Hematopoietic multipotent progenitor cell treated with erythropoietin and hydrocortisone succinate and interleukin-3 and kit ligand, for 6 days (in vitro differentiated cells): ENCODE measurements around the gene MUC4.
"Not testable (repeated sequence)": the region's sequence is repeated elsewhere in the genome, so short reads cannot be mapped to it uniquely, and the experiment has no call there.

ENCODE experiments used
- DNase-seq: peaks from one replicate; pipeline ENCODE4 v3.0.0-alpha.2; 2015

The MUC4 gene

DNA sequence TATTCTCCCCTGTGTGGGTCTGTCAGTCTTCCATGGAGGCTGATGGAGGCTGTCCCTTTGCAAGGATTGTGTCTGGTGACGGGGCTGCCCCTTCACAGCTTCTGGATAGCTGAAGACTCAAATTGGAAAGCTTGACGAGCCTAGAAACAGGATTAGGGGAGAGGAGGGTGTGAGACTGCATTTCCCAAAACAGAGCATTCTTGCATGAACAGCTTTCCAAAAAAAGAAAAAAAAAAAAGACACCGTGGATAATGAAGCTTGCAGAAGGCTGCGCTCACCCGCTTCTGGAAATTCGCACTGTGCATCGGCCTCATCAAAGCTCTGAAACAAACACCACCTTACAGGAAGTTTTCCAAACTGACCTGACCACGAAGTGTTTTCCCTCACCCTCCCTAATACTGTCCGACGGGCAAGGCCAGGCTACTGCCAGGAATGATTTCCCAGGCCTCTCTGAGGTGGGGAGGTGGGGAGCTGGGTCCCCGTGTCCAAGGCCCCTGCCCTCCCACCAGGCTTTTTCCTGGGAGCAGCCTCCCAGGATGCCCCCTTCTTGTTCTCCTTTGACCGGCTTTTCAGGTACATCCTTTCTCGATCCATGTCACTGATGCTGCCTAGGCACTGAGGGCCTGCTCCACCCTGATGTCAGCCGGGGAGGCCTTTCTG, 24.9 kb upstream of the MUC4 start:
- no peak for DNase-seq

DNA sequence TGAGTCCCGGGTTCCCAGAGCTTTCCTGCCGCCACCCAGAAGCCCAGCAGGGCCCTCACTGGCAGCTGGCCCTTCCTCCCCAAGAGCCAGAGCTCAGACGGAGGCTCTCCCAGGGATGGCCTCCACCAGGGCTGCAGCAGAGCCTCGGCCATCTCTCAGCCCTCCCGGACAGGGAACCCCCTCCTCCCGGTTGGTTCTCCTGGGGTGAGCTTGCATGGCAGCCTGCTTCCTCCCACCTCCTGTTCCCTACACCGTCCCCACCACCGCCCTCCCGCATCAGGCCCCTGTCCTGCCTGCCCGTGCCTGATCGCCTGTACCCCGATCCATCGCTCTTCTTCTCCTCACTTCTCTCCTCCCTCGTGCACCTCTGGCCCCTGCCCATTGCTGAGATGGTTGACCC, 24.1 kb upstream of the MUC4 start:
- DNase-seq = no peak

DNA sequence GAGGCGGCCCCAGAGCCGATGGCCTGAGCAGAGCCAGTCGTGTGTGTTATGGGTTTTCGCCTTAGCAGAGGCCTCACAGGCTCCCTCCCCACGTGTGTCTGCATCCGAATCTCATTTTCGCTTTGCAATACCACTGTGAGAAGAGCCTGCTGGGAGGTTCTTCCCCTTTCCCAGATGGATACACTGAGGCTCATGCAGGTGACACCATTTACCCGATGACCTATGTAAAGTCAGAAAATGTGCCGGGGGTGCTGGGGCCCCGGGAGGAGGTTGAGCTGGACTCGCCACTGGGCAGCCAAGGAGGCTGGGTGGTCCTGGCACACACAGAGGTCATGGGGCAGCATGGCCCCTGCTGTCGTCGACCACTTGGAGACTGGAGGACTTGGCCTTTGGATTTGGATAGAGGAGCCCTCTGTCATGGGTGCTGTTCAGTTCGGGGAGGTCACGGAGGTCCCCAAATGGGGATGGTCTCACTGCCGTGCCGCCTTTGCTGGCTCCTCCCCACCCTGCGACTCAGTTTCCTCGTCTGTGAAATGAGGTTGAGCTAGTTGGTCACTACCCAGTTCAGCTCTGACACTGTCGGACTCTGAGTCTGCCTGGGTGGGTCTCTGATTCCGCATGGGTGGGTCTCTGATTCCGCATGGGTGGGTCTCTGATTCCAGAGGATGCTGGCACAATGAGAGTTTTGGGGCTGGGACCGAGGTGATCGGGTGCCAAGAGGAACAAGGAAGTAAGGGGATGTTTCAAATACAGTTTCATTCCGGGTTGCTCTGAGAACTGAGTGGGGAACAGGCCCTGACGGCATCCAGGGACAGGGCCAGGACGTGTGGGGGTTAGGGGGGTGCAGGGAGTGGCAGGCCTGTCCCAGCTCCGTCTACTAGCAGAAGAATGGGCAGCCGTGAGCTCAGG, 23.2 kb upstream of the MUC4 start:
- no peak for DNase-seq

DNA sequence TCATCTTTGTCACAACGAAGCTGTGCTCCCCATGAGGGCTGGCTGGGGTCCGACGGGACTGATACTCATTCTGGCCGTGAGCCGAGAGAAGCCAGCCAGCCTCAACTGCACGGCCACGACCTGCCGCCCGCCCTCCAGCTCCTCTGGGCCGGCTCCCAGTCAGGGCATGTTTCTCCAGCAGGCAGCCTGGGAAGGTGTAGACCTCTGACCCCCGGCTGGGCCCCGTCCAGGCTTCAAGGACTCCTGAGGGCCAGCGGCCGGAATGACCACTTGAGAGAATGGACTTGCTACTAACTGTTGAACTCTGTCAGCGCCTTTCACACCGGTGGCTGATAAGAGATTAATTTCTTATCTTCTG, 18.1 kb upstream of the MUC4 start:
- no peak for DNase-seq

DNA sequence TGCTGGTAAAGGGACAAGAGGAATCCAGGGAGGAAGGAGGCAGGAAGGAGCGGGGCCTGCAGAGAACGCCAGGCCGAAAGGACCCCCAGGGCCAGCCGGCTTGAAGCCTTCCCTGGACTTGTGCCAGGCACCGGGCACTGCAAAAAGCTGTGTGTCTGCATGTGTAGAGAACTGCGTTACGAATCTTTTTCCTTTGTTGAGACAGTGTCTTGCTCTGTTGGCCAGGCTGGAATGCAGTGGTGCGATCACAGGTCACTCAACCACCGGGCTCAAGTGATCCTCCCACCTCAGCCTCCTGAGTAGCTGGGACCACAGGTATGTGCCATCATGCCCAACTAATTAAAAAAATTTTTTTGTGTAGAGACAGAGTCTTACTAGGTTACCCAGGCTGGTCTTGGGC, 17.0 kb upstream of the MUC4 start:
- DNase-seq = no peak

DNA sequence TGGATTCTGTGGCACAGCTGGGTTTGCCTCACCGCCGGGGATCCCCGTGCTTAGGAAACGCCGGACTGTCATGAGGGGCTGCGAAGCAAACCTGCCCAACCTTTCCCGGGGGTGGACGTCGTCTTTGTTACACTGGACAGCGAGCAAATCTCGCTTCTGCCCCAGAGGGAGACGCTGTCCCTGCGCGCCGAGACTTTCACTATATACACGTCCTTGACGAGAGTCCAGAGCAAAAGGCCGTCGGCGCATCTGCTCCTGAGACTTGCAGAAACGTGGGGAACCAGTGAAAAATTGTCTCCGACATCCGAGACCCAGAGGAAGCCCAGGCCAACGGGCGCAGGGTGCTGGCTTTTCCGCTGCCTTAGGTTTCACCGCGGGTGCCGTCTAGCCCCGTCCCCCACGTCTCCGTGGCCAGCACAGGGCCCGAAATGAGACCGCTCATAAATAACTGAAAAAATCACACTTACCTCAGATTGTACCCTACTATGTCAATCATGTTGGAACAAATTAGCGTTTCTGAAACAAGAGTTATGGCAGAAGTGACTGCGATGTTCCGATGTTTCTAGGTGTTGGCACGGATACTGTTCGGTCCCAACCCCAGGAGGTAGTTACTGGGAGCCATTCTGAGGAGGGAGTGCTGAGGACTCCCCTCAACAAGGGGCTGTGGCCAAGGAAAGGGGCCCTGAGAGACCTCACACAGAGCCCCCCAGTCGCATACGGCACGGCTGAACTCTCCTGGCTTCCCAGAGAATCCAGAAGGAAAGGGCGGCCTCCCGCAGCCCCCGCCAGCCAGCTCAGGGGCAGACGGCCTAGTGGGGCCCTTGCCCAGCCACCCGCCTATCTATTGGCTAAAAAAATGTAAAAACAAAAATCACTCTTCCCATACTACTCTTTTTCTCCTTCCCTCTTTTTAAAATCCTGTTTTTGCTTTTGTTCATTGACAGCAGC, 14.4 kb upstream of the MUC4 start:
- no peak for DNase-seq

DNA sequence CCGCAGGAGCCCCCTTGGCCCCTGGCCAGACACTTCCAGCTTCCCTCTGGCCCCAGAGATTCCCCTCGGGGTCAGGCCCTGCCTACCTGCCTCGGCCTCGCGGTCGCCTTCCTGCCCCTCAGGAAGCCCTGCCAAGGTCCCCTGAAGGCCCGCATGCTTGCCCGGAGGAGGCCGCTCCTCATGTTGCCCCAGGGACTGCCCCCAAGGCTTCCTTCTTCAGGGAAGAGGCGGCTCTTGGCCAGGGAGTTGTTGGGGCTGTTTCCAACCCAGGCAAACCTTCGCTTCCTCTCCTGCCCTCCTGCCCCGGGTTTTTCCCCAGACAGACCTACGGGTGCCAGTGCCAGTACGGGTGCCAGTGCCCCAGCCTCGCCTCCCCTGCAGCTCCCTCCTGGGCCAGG, 13.5 kb upstream of the MUC4 start:
- DNase-seq = no peak

DNA sequence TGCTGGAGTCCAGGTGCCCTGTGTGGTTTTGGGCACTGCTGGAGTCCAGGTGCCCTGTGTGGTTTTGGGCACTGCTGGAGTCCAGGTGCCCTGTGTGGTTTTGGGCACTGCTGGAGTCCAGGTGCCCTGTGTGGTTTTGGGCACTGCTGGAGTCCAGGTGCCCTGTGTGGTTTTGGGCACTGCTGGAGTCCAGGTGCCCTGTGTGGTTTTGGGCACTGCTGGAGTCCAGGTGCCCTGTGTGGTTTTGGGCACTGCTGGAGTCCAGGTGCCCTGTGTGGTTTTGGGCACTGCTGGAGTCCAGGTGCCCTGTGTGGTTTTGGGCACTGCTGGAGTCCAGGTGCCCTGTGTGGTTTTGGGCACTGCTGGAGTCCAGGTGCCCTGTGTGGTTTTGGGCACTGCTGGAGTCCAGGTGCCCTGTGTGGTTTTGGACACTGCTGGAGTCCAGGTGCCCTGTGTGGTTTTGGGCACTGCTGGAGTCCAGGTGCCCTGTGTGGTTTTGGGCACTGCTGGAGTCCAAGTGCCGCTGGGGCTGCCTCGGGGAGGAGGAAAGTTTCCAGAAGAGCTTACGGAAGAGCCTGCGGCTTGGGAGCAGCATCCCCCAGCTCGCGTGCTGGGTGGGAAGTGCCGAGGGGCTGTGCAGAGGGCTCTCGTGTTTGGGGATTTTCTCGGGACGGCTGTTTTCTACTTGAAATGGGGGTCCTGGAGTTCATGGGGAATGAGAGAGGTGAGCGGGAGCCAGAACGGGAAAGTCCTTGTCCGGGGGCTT, 12.9 kb upstream of the MUC4 start:
- DNase-seq = not testable (repeated sequence)

DNA sequence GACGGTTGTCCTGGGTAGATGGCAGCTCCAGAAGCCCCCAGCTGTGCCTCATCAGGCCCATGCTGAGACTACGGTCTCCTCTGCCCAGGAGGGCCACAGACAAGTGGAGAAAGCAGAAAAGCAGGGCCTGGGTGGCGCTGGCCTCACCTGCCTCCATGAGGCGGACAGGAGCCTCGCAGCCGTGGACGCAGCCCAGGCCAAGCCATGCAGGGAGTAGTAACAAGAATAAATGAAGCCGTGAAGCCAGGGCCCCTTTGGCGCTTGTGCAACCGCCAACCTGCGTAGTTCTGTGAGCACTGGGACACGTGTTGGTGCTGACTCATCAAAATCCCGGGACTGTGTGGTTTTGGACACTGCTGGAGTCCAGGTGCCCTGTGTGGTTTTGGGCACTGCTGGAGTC, 12.3 kb upstream of the MUC4 start:
- no peak for DNase-seq

DNA sequence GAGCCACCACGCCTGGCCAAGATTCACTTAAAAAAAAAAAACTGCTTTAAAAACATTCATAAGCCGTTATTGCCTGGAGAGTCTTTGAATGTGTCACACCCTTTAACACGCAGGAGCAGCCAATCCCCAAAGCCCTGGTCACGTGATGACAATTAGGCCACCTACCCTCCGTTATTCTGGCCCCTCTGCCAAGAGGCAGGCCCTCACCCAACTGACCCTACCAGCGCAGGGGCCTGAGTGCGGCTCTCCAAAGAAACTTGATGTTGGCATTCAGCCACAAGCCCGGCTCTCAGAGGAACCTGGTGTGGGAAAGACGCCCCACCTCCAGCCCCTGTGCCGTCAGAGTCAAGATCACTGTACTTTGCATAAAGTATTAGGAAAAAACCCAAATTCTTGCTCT, 11.6 kb upstream of the MUC4 start:
- no peak for DNase-seq

DNA sequence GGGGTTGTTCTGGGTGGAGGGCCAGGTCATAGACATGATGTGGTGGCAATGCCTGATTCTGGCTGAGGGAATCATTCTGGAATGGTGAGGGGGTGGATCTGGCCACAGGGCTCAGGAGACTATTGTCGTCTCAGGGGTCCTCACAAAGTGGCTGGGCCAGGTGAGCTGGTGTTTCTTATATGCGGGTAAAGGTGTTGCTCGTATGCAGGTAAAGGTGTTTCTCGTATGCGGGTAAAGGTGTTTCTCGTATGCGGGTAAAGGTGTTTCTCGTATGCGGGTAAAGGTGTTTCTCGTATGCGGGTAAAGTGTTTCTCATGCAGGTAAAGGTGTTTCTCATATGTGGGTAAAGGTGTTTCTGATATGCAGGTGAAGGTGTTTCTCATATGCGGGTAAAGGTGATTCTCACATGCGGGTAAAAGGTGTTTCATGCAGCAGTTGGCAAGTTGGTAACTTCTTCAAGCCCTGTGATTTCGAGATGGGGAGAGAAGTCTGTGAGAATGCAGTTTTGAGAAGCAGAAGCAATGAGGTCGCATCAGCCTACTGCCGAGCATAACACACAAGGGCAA, 10.5 kb upstream of the MUC4 start:
- no peak for DNase-seq

DNA sequence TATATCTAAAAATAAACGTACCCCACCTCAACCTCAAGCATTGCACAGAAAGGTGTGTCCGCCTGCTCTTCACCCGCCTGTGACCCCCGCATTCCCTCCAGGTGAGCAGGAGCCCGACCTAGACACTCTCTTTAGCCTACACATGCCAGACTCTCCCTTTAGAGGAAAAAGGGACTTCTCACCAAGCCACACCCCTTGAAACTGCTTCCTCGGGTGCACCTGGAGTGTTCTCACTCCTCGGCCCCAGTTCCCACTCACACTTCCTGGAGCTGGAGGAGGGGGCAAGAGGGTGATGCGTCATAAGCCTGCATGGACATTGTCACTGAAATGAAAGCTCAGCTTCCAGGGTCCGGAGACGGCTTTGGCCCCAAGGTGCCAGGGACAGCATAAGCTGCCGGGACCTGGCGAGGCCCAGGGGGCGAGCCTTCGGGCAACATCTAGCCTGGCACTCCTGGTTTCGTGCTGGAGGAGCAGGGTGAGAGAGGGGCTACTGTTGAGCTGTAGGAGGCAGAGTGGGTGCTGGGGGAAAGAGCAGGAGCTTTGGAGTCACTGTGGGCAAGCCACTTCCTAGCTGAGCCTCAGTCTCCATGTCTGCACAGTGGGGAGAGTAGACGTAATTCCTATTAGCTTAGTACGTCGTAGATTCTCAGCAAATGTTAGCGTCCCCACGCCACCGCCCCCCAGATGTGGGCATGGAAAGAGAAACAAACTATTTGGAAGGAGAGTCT, 9.8 kb upstream of the MUC4 start:
- DNase-seq = no peak

DNA sequence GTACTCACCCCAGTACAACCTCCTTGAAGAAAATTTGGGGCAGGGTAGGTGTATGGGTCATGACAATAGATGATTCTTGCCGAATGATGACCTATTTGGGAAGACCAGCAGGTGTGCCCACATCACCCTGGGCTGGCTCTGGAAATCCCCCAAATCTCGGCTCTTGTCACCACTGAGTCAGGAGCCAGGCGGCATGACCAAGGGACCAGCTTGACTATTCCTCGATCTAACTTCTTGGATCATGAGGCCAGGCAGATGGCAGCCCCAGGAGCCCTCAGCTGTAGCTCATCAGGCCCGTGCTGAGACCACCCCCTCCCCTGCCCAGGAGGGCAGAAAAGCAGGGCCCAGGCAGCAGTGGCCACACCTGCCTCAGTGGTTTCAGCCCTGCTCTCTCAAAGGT, 9.2 kb upstream of the MUC4 start:
- no peak for DNase-seq

DNA sequence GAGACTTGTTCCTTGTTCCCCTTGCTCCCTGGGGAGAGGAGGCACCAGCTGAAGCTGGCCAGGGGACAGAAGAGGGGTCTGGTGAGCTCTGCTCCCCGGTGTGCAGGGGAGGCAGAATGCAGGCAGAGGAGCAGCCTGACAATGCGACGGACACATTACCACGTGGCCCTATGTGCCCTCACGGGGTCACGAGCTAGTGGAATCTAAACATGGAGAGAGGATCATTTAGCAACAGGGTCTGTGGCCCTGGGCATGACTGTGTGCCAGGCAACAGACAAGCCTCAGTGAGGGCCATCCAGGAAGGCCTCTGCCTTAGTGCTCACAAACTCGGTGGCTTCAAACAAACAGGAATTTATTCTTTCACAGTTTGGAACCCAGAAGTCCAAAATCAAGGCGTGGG, 8.5 kb upstream of the MUC4 start:
- DNase-seq = no peak

DNA sequence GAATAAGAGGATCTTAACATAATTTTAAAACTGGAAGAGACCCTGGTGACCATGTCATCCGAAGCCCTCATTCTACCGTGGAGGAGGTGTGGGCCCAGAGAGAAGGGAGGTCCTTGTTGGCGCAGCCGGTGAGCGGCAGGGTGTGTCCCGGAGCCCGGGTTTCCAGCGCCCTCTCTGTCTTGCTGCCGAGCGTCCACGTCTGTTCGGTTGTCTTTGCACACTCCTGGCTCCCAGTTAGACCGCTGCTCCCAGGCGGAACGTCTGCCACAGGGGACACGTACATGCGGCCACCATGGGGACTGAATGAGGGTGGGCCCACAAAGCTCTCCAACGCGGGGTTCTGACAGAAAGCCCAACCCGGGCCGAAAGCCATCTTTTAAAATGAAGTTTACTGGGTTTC, 6.6 kb upstream of the MUC4 start:
- DNase-seq = no peak

DNA sequence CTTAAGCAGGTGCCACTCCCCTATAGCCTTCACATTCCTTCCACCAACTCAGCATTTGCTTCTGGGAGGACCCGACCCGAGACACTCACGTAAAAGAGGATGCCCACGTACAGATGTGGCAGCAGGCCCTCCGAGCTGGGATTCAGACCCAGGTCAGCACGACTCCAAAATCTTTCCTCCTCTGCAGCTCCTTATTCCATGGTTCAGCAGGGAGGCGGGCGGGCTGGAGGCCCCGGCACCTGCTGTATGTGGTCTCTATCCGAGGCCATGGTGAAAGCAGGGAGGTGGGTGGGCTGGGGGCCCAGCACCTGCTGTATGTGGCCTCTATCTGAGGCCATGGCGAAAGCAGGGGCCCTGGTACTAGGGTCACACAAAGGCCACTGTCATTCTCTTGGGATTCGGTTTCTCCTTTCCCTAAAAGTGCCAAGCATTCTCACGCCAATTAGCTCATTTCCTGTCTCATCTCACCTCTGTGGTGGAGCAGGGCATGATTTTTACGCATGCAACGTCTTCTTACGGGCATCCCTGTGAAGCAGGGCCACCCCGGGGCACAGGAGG, 5.9 kb upstream of the MUC4 start:
- DNase-seq = no peak

DNA sequence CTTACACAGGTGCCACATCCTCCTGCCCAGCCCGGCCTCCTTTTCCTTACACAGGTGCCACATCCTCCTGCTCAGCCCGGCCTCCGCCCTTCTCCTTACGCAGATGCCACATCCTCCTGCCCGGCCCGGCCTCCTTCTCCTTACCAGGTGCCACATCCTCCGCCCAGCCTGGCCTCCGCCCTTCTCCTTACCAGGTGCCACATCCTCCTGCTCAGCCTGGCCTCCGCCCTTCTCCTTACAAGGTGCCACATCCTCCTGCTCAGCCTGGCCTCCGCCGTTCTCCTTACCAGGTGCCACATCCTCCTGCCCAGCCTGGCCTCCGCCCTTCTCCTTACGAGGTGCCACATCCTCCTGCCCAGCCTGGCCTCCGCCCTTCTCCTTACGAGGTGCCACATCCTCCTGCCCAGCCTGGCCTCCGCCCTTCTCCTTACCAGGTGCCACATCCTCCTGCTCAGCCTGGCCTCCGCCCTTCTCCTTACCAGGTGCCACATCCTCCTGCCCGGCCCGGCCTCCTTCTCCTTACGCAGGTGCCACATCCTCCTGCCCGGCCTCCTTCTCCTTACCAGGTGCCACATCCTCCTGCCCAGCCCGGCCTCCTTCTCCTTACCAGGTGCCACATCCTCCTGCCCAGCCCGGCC, 4.7 kb upstream of the MUC4 start:
- DNase-seq = not testable (repeated sequence)

DNA sequence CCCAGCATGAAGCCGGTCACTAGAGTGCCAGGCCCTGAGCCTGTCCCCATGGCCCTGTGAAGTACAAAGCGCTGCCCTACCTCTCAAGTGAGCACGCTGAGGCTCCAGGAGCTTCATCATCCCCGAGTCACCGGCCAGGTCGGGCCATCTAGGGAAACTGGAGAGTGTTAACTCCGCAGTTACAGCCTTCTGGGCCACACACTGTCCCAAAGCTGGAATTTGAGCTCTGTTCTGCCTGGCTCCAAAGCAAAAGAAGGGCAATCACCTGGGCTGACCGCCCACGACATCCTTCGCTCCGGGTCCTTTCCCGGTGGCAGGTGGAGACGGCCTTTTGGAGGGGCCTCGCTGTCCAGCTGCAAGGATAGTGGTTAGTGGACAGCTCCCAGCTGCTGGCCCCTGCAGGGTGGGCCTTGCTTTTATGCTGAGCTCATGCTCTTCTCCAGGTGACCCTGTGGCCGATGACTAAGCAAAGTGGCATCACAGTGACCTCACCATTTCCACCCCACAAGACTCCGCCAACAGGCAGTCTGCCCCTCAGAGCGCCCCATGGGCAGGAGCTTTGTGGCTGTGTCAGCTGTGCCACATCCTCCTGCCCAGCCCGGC, 3.5 kb upstream of the MUC4 start:
- peak; percentile 18 for DNase-seq

DNA sequence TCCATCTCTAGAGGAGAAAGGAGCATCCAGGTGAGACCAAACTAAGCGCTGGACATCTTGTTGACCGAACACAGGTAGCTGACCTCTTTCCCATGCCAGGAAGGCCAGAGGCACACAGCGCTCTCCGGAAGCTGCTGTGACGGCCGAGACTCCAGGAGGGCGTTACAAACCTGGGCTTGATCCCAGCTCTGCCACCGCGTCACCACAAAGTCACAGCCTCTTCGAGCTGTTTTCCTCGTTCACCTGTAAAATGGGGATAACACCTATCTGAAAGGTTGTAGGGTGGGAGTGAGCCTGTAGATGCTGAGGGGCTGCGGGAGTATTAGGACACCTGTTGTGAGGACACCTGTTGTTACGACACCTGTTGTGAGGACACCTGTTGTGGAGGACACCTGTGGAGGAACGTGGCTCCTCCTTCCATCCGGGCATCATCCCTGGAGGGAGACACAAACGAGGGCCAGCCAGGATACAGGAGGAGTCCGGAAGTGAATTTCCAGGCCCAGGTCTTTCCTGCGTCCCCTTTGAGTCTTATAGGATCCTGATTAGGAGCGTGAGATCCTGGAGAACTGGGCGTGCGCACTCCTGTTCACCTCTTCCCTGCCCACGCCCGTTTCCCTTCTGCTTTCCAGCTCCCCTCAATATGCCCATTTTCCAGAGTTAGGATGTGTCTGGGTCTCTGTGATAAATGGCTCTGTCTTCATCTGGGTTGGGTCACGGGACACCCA, 2.3 kb upstream of the MUC4 start:
- no peak for DNase-seq

DNA sequence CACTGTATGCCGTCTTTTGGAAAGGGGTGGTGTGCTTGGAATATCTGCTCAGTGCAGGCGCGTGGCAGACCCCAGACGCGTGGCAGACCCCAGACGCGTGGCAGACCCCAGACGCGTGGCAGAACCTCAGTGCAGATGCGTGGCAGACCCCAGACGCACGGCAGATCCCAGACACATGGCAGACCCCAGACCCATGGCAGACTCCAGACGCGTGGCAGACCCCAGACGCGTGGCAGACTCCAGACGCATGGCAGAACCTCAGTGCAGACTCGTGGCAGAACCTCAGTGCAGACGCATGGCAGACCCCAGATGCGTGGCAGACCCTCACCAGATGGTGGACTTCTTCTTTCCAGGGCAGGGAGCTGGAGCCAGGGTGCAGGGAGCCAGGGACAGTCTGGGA, 637 bp upstream of the MUC4 start:
- DNase-seq = no peak
